ENCODE data around the gene TPGS1. TPM values are rescaled to one million over a fixed set of nuclear protein-coding genes. Genes with fewer than 3 reads are reported as not detected.

Gene TPGS1
- total RNA-seq, 1 donor from 2014 or later, result 30.1 TPM

GRCh38 chr19:517721-518597 lies 10.7 kb downstream of the TPGS1 start:
- peak; percentile 95 for DNase-seq (ENCODE audit: low spot score)

GRCh38 chr19:518598-519231 lies 11.4 kb downstream of the TPGS1 start:
- peak; percentile 37 for DNase-seq (ENCODE audit: low spot score)

GRCh38 chr19:519449-519865 lies 12.2 kb downstream of the TPGS1 start:
- DNase-seq (ENCODE audit: low spot score), result no peak

- no peak for DNase-seq (ENCODE audit: low spot score)
Observed at GRCh38 chr19:522726-523125, 15.4 kb downstream of the TPGS1 start.

GRCh38 chr19:524062-524674 lies 16.9 kb downstream of the TPGS1 start:
- peak; percentile 30 for DNase-seq (ENCODE audit: low spot score)

GRCh38 chr19:525029-525428 lies 17.7 kb downstream of the TPGS1 start:
- DNase-seq (ENCODE audit: low spot score), result no peak

- DNase-seq (ENCODE audit: low spot score), result no peak
Observed at GRCh38 chr19:525857-526419, 18.6 kb downstream of the TPGS1 start.

GRCh38 chr19:530134-531008 lies 23.1 kb downstream of the TPGS1 start:
- no peak for DNase-seq (ENCODE audit: low spot score)

GRCh38 chr19:531009-531752 lies 23.9 kb downstream of the TPGS1 start:
- peak; percentile 89 for DNase-seq (ENCODE audit: low spot score)

- peak; percentile 35 for DNase-seq (ENCODE audit: low spot score)
Observed at GRCh38 chr19:531753-532560, 24.7 kb downstream of the TPGS1 start, which contains the start of gene CDC34. CDC34 (plus strand) TSS chr19:531760; CDS start chr19:531932, 172 bp downstream.

GRCh38 chr19:532561-533363 lies 25.5 kb downstream of the TPGS1 start:
- peak; percentile 76 for DNase-seq (ENCODE audit: low spot score)

- DNase-seq (ENCODE audit: low spot score), result no peak
Observed at GRCh38 chr19:533364-534058, 26.2 kb downstream of the TPGS1 start.

GRCh38 chr19:534088-534487 lies 26.8 kb downstream of the TPGS1 start:
- no peak for DNase-seq (ENCODE audit: low spot score)

GRCh38 chr19:535017-535835 lies 27.9 kb downstream of the TPGS1 start:
- no peak for DNase-seq (ENCODE audit: low spot score)

- no peak for DNase-seq (ENCODE audit: low spot score)
Observed at GRCh38 chr19:536031-536880, 29.0 kb downstream of the TPGS1 start.

GRCh38 chr19:536881-537404 lies 29.6 kb downstream of the TPGS1 start:
- no peak for DNase-seq (ENCODE audit: low spot score)
